Caco-2 (cell line): ENCODE results near the gene IL31RA. TPM values are rescaled to one million over a fixed set of nuclear protein-coding genes. Genes with fewer than 3 reads are reported as not detected.

ENCODE experiments used
- BruUV-seq: library from RNA; stranded (reverse); fragments of 400-500 nt; replicated peaks from 2 replicates; lab custom pipeline; 2021; lab: Mats Ljungman, UMichigan
- CTCF ChIA-PET: fragments of 300-600 bp; sonication (Branson Sonifier 250); formaldehyde crosslinking; loops from one replicate; lab custom pipeline; 2022; ENCODE audit warnings: antibody characterized with exemption; lab: Charles Lee
- POLR2A ChIA-PET: fragments of 300-600 bp; sonication (Branson Sonifier 250); formaldehyde crosslinking; loops from one replicate; lab custom pipeline; 2022; ENCODE audit warnings: antibody characterized with exemption; lab: Charles Lee
- DNase-seq, 2 experiments: peaks; one replicate each; pipeline versions ENCODE4 v3.0.0 to v3.0.0-alpha.2; 2020 to 2022
- H3K27me3 ChIP-seq: replicated peaks from 2 replicates; pipeline ENCODE4 v1.6.0; 2011; ENCODE audit warnings: low read length; ENCODE audit not compliant: control insufficient read depth, insufficient read depth
- H3K36me3 ChIP-seq: 2 replicates; pipeline ENCODE4 v1.5.1; 2011; ENCODE audit warnings: low read length; ENCODE audit not compliant: control insufficient read depth, insufficient read depth
- H3K4me1 ChIP-seq: fragments of 250-450 bp; sonication (Bioruptor Pico); 2 replicates; pipeline ENCODE4 v1.5.1; 2020; ENCODE audit warnings: mild to moderate bottlenecking
- H3K4me3 ChIP-seq: 2 replicates; pipeline ENCODE4 v1.5.1; 2011; ENCODE audit warnings: low read depth, mild to moderate bottlenecking, control low read depth, low read length
- H3K9me3 ChIP-seq: fragments of 250-450 bp; sonication (Bioruptor Pico); 2 replicates; pipeline ENCODE4 v1.5.1; 2020; ENCODE audit warnings: mild to moderate bottlenecking, moderate library complexity
- H3K27ac Mint-ChIP-seq: one replicate; pipeline ENCODE4 v1.8.0; 2022; ENCODE audit warnings: mixed read lengths; ENCODE audit not compliant: unreplicated experiment
- H3K27me3 Mint-ChIP-seq: one replicate; pipeline ENCODE4 v1.8.0; 2022; ENCODE audit warnings: mixed read lengths; ENCODE audit not compliant: insufficient read depth, unreplicated experiment
- H3K36me3 Mint-ChIP-seq: one replicate; pipeline ENCODE4 v1.8.0; 2022; ENCODE audit warnings: mild to moderate bottlenecking, mixed read lengths; ENCODE audit not compliant: insufficient read depth, unreplicated experiment
- H3K4me1 Mint-ChIP-seq: one replicate; pipeline ENCODE4 v1.8.0; 2022; ENCODE audit warnings: low read depth, mixed read lengths; ENCODE audit not compliant: unreplicated experiment
- H3K4me3 Mint-ChIP-seq: one replicate; pipeline ENCODE4 v1.8.0; 2022; ENCODE audit warnings: mild to moderate bottlenecking, moderate library complexity, mixed read lengths; ENCODE audit not compliant: unreplicated experiment
- H3K9me3 Mint-ChIP-seq: one replicate; pipeline ENCODE4 v1.8.0; 2022; ENCODE audit warnings: mixed read lengths; ENCODE audit not compliant: unreplicated experiment
- intact Hi-C: fragments of 100-400 bp; cut with micrococcal nuclease; formaldehyde crosslinking; loops from one replicate; pipeline ENCODE4 v1.10.0; 2022; ENCODE audit not compliant: unreplicated experiment
- total RNA-seq: library from RNA; stranded (reverse); gene quantifications from 2 replicates; pipeline ENCODE4 v1.2.3, GENCODE V29; 2022
- TF ChIP-seq, protein P1 (sequence below), 2 experiments: fragments of 200-600 bp in 1 of 2; IDR thresholded peaks; 1 replicate in 1 of 2; 2 replicates in 1 of 2; pipeline versions ENCODE4 v1.5.1 to v1.8.0; 2011 to 2022; ENCODE audit warnings: antibody characterized with exemption in 1 of 2, control low read depth in 1 of 2, inconsistent platforms in 1 of 2, low read depth in 1 of 2, low read length in 1 of 2, mild to moderate bottlenecking in 1 of 2, moderate library complexity in 1 of 2; ENCODE audit not compliant: insufficient read depth in 1 of 2, severe bottlenecking in 1 of 2, unreplicated experiment in 1 of 2

The IL31RA gene
- total RNA-seq, 1 experiment from 2014 or later: not detected

DNA sequence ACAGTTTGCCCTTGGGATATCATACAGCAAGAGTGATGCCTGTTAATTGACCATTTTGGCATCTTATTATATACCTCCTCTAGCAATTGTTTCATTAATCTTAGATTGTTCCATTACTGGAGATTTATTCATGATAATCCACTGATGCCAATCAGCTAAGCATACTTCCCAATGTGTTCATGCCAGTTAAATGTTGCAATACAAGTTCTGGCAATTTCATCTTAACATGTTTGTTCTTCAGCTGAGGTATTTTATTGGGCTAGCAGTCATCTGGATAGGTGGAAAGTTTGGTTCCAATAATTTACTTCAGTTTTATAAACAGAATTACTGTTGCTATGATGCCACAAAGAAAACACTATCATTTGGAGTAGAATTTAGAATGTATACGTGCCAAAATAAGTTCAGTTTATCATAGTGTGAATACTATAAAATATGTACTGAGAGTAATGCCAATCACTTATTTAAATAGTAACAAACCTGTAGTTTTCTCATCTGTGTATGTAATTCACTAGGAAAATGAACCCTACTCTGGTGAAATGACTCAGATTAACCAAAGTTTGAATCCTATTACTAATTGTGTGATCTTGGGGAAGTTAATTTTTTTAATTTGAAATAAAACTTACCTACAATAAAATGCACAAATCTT lies 27.9 kb upstream of the IL31RA start:
- no peaks in the 10 kb centered on the region for H3K36me3 Mint-ChIP-seq
- ChIA-PET POLR2A (no interaction called here), CTCF (no interaction called here)
- intact Hi-C loops: no loop called here
- no peaks in the 10 kb centered on the region for H3K27me3 Mint-ChIP-seq
- no peaks in the 10 kb centered on the region for H3K9me3 Mint-ChIP-seq
- Histone ChIP-seq H3K27me3 (no peaks in the 10 kb centered on the region), H3K4me1 (no peaks in the 10 kb centered on the region), H3K36me3 (no peaks in the 10 kb centered on the region), H3K4me3 (no peak overlapping the region), H3K9me3 (no peaks in the 10 kb centered on the region)
- DNase-seq: no peak
- no peak overlapping the region for H3K4me3 Mint-ChIP-seq
- H3K27ac Mint-ChIP-seq: no peak overlapping the region
- no peaks in the 10 kb centered on the region for H3K4me1 Mint-ChIP-seq
- no TSS peak for BruUV-seq
- TF ChIP-seq, protein P1, sequence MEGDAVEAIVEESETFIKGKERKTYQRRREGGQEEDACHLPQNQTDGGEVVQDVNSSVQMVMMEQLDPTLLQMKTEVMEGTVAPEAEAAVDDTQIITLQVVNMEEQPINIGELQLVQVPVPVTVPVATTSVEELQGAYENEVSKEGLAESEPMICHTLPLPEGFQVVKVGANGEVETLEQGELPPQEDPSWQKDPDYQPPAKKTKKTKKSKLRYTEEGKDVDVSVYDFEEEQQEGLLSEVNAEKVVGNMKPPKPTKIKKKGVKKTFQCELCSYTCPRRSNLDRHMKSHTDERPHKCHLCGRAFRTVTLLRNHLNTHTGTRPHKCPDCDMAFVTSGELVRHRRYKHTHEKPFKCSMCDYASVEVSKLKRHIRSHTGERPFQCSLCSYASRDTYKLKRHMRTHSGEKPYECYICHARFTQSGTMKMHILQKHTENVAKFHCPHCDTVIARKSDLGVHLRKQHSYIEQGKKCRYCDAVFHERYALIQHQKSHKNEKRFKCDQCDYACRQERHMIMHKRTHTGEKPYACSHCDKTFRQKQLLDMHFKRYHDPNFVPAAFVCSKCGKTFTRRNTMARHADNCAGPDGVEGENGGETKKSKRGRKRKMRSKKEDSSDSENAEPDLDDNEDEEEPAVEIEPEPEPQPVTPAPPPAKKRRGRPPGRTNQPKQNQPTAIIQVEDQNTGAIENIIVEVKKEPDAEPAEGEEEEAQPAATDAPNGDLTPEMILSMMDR (IDR thresholded peaks at IDR 0.05; ENCODE audit: insufficient read depth in 1 of 2, low read depth in 1 of 2, low read length in 1 of 2, severe bottlenecking in 1 of 2, unreplicated experiment in 1 of 2): no peak

DNA sequence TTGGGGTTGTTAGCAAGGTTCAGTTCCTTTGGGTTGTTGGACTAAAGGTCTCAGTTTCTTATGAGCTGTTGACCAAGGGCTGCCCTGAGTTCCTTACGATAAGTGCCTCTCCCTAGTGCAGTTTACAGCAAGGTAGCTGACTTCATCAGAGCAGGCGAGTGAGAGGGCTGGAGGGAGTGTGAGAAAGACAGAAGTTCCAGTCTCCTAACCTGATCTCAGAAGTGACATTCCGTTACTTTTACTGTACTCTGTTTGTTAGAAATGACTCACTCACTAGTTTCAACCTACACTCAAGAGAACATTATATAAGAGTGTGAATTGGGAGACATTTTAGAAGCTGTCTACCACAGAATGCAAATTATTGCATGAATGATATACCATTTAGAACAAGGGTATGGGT lies 21.2 kb upstream of the IL31RA start:
- no peak overlapping the region for H3K4me3 ChIP-seq
- Mint-ChIP-seq H3K36me3 (no peaks in the 10 kb centered on the region), H3K27ac (no peak overlapping the region), H3K9me3 (no peaks in the 10 kb centered on the region), H3K4me1 (no peaks in the 10 kb centered on the region), H3K4me3 (no peak overlapping the region), H3K27me3 (no peaks in the 10 kb centered on the region)
- TF ChIP-seq, protein P1 (IDR thresholded peaks at IDR 0.05; ENCODE audit: insufficient read depth in 1 of 2, low read depth in 1 of 2, low read length in 1 of 2, severe bottlenecking in 1 of 2, unreplicated experiment in 1 of 2): no peak
- no peaks in the 10 kb centered on the region for H3K4me1 ChIP-seq
- no peaks in the 10 kb centered on the region for H3K36me3 ChIP-seq
- POLR2A ChIA-PET: no interaction called here
- CTCF ChIA-PET: no interaction called here
- no TSS peak for BruUV-seq
- intact Hi-C loops: no loop called here
- no peak for DNase-seq
- H3K27me3 ChIP-seq: no peaks in the 10 kb centered on the region
- H3K9me3 ChIP-seq: no peaks in the 10 kb centered on the region

DNA sequence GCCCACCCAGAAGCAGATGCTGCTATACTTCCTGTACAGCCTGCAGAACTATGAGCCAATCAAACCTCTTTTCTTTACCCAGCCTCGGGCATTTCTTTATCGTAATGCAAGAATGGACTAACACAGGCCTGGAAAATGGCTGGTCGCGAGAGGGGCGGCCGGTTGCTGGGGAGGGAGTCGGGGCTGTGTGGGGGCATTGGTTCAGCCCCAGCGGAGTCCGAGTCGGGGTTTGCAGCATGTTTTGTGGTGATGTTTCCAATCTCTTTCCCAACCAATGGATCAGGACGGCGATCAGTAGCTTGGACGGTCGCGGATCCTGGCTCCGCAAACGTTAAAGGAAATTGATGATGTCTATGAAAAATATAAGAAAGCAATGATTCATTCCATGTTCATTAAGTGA lies 18.7 kb upstream of the IL31RA start:
- ChIA-PET POLR2A (no interaction called here), CTCF (no interaction called here)
- Histone ChIP-seq H3K9me3 (no peaks in the 10 kb centered on the region), H3K4me1 (no peaks in the 10 kb centered on the region), H3K27me3 (no peaks in the 10 kb centered on the region), H3K36me3 (no peaks in the 10 kb centered on the region), H3K4me3 (no peak overlapping the region)
- TF ChIP-seq, protein P1 (IDR thresholded peaks at IDR 0.05; ENCODE audit: insufficient read depth in 1 of 2, low read depth in 1 of 2, low read length in 1 of 2, severe bottlenecking in 1 of 2, unreplicated experiment in 1 of 2): no peak
- Mint-ChIP-seq H3K27me3 (no peaks in the 10 kb centered on the region), H3K36me3 (no peaks in the 10 kb centered on the region), H3K27ac (no peak overlapping the region), H3K9me3 (no peaks in the 10 kb centered on the region), H3K4me1 (no peaks in the 10 kb centered on the region), H3K4me3 (no peak overlapping the region)
- intact Hi-C loops: no loop called here
- no peak for DNase-seq
- BruUV-seq: no TSS peak
